ENCODE measurements around the gene SEPTIN10.

The SEPTIN10 gene

DNA sequence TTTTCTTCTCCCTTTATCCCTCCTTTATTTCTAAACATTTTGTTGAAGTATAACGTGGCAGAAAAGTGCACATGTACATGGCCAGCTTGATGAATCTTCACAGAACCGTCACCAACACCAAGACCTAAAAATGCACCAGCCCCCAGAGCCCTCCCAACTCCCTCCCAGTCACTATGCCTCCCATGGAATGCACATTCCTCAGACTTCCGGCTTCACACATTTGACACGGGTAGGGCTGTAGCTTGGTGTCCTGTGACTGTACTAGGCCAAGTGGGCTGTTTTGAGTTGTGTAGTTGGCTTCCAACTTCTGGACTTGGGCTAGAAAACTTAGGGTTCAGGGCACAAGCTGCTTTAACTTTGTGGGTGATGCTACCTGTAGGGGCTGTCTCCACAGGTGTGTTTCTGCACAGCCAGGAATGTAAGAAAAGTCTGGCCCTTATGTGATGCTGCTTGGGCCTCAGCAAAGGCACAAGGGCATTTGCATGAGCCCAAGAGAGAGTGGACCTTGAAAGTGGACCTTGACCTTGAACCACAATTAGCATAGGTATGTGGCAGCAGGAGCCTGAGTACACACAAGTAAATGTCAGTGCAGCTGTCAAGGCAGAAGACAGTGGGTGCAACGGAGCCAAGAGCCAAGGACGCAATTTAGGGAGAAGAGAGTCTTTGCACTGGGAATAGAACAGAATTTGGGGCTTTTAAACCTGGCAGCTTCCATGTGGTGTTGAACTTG, 78.4 kb downstream of the SEPTIN10 start (continued):
- no peak for TF ChIP-seq ZFP30 (CRISPR knock-in tag; IDR thresholded peaks at IDR 0.05)

DNA sequence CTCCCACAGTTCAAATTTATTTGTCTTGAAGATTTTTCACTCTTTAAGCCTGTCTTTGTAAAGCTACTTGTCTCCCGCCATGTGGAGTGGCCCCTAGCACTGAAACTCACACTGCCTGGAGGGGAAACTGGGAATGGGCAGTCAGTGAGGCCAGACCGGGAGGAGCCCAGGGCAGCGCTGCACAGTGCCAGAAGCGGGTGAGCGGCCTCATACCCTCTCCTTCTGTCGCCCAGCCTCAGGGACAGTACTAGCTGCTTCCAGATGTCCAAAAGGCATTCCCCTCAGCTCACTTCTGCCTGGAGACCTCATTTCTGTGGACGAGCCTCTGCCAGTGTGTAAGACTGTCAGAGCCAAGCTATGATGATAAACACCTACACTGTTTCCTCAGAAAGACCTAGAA, 79.9 kb downstream of the SEPTIN10 start:
- TF ChIP-seq ZFP30 (CRISPR knock-in tag; IDR thresholded peaks at IDR 0.05) (no peak), GLIS3 (CRISPR knock-in tag; IDR thresholded peaks at IDR 0.05) (no peak), PPARA (CRISPR knock-in tag; IDR thresholded peaks at IDR 0.05; ENCODE audit: borderline replicate concordance) (no peak), OSR1 (CRISPR knock-in tag; IDR thresholded peaks at IDR 0.05) (no peak), ZNF70 (CRISPR knock-in tag; IDR thresholded peaks at IDR 0.05) (no peak)
- no peak; the same call in 2 of the 3 replicates for ATAC-seq

DNA sequence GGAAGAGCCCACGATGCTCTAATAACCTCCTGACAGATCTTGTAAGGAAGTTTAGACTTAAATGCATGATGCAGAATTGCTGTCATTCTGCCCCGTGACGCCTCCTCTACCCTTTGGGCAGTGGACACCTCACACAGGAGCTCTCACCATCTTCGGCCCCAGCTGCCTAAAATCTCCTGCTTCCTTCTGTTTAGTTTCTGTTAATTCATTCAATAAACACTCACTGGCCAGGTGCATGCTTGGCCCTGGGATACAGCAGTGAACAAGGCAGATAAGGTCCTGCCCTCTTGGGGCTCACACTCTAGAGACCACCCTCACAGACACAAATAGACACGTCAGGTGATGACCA, 81.1 kb downstream of the SEPTIN10 start:
- ATAC-seq = no peak
- TF ChIP-seq ISL1 (CRISPR knock-in tag; IDR thresholded peaks at IDR 0.05) = no peak
- TF ChIP-seq RARB (CRISPR knock-in tag; IDR thresholded peaks at IDR 0.05) = no peak
- no peak for TF ChIP-seq ZNF565 (CRISPR knock-in tag; conservative IDR thresholded peaks at IDR 0.05; ENCODE audit: low read depth)
- TF ChIP-seq SNAI2 (CRISPR knock-in tag; IDR thresholded peaks at IDR 0.05) = no peak
- no peak for TF ChIP-seq ARNTL (CRISPR knock-in tag; IDR thresholded peaks at IDR 0.05; ENCODE audit: borderline replicate concordance, low read depth)
- TF ChIP-seq ZFP30 (CRISPR knock-in tag; IDR thresholded peaks at IDR 0.05) = no peak
- no peak for TF ChIP-seq PPARA (CRISPR knock-in tag; IDR thresholded peaks at IDR 0.05; ENCODE audit: borderline replicate concordance)
- no peak for TF ChIP-seq ZC3H10 (CRISPR knock-in tag; IDR thresholded peaks at IDR 0.05)

DNA sequence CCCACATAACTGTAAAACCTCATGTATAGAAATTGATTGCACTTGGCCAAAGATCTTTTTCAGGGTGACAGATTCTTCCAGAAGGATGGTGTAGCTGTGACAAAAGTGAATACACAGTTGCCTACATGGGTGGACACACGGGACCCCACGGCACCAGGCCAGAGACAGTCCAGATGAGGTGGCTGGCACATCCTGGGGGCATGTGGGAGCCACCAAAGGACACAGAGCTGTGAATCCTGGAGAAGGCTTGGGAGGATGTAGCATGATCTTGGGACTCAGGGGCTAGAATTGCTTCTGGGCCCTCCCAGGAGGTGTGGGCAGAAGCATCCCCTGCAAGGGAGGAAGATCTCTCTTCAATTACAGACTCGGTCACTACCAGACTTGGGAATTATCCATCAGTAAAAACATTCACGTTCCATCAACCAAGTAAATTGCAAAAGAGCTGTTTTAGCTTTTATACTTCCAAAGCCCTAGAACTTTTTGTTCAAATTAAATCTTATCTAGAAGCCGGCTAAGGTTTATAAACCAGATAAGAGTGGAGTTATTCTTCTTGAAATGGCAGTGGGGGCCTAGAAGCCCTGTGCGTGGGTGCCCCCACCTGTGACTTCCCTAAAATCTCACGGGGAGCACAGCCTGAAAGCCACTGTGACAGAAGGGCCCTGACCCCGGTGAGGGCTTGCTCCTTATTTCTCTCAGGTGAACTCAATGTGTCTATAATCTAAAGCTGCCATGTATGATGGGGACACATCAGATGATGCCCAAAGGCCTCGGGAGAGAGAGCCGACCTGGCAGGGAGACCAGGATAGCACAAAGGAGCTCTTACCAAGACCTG, 81.7 kb downstream of the SEPTIN10 start:
- TF ChIP-seq BACH2 (CRISPR knock-in tag; IDR thresholded peaks at IDR 0.05; ENCODE audit: borderline replicate concordance) = no peak
- no peak for TF ChIP-seq ZNF8 (CRISPR knock-in tag; IDR thresholded peaks at IDR 0.05)
- TF ChIP-seq, protein P1, sequence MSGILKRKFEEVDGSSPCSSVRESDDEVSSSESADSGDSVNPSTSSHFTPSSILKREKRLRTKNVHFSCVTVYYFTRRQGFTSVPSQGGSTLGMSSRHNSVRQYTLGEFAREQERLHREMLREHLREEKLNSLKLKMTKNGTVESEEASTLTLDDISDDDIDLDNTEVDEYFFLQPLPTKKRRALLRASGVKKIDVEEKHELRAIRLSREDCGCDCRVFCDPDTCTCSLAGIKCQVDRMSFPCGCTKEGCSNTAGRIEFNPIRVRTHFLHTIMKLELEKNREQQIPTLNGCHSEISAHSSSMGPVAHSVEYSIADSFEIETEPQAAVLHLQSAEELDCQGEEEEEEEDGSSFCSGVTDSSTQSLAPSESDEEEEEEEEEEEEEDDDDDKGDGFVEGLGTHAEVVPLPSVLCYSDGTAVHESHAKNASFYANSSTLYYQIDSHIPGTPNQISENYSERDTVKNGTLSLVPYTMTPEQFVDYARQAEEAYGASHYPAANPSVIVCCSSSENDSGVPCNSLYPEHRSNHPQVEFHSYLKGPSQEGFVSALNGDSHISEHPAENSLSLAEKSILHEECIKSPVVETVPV (CRISPR knock-in tag; IDR thresholded peaks at IDR 0.05) = no peak
- no peak for TF ChIP-seq ZFP30 (CRISPR knock-in tag; IDR thresholded peaks at IDR 0.05)
- no peak for ATAC-seq

DNA sequence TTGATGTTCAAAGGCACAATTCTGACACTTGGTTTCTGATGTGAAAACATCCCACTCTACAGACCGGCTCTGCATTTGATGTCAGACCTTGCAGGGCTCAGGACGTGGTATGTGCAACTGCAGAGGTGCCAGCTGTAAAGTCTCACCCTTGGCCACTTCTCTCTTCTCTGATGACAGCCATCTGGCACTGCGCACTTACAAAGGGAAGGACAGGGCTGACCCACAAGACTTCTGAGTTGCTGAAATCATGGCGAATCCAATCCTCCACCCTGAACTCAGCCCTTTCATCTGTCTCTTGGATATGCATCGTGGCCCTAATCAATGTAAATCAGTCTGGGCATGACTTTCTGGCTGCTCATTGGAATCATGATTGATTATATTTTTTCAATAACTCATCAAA, 82.5 kb downstream of the SEPTIN10 start:
- ATAC-seq = no peak
- TF ChIP-seq SNAI2 (CRISPR knock-in tag; IDR thresholded peaks at IDR 0.05) (no peak), ZNF8 (CRISPR knock-in tag; IDR thresholded peaks at IDR 0.05) (no peak), ZNF565 (CRISPR knock-in tag; conservative IDR thresholded peaks at IDR 0.05; ENCODE audit: low read depth) (no peak), ESRRG (CRISPR knock-in tag; IDR thresholded peaks at IDR 0.05) (no peak), BACH2 (CRISPR knock-in tag; IDR thresholded peaks at IDR 0.05; ENCODE audit: borderline replicate concordance) (no peak), TCF4 (CRISPR knock-in tag; IDR thresholded peaks at IDR 0.05; ENCODE audit: borderline replicate concordance) (no peak)

DNA sequence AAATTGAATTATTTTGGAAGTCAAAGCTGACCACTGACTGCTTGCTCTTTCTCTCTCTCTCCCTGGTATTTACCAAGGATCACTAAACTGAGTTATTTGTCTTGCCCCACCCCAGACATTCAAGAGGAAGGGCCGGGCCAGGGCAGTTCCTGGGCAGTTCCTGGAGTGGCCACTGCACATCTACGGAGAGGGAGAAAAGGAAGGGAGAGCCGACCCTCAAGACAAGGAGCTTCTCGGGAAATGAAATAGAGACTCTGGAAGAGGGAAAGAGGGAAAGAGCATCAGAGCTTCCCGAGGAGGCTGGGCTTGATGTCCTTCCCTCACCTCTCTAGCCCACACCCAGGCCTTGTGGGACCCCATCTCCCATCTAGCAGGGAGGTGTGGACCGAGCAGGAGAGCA, 83.1 kb downstream of the SEPTIN10 start:
- ATAC-seq = peak; percentile 13; the same call in 1 of the 3 replicates
- TF ChIP-seq ZNF70 (CRISPR knock-in tag; IDR thresholded peaks at IDR 0.05) (no peak), GLIS3 (CRISPR knock-in tag; IDR thresholded peaks at IDR 0.05) (no peak), ESRRG (CRISPR knock-in tag; IDR thresholded peaks at IDR 0.05) (no peak), ZC3H10 (CRISPR knock-in tag; IDR thresholded peaks at IDR 0.05) (no peak), ISL1 (CRISPR knock-in tag; IDR thresholded peaks at IDR 0.05) (no peak), OSR1 (CRISPR knock-in tag; IDR thresholded peaks at IDR 0.05) (no peak), PPARA (CRISPR knock-in tag; IDR thresholded peaks at IDR 0.05; ENCODE audit: borderline replicate concordance) (no peak), RARB (CRISPR knock-in tag; IDR thresholded peaks at IDR 0.05) (no peak), ZNF8 (CRISPR knock-in tag; IDR thresholded peaks at IDR 0.05) (no peak), ZFP3 (CRISPR knock-in tag; IDR thresholded peaks at IDR 0.05) (no peak), SNAI2 (CRISPR knock-in tag; IDR thresholded peaks at IDR 0.05) (no peak), ARNTL (CRISPR knock-in tag; IDR thresholded peaks at IDR 0.05; ENCODE audit: borderline replicate concordance, low read depth) (no peak)
- TF ChIP-seq, protein P2, sequence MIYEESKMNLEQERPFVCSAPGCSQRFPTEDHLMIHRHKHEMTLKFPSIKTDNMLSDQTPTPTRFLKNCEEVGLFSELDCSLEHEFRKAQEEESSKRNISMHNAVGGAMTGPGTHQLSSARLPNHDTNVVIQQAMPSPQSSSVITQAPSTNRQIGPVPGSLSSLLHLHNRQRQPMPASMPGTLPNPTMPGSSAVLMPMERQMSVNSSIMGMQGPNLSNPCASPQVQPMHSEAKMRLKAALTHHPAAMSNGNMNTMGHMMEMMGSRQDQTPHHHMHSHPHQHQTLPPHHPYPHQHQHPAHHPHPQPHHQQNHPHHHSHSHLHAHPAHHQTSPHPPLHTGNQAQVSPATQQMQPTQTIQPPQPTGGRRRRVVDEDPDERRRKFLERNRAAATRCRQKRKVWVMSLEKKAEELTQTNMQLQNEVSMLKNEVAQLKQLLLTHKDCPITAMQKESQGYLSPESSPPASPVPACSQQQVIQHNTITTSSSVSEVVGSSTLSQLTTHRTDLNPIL (CRISPR knock-in tag; IDR thresholded peaks at IDR 0.05; ENCODE audit: low read depth) = no peak
- TF ChIP-seq, protein P3, sequence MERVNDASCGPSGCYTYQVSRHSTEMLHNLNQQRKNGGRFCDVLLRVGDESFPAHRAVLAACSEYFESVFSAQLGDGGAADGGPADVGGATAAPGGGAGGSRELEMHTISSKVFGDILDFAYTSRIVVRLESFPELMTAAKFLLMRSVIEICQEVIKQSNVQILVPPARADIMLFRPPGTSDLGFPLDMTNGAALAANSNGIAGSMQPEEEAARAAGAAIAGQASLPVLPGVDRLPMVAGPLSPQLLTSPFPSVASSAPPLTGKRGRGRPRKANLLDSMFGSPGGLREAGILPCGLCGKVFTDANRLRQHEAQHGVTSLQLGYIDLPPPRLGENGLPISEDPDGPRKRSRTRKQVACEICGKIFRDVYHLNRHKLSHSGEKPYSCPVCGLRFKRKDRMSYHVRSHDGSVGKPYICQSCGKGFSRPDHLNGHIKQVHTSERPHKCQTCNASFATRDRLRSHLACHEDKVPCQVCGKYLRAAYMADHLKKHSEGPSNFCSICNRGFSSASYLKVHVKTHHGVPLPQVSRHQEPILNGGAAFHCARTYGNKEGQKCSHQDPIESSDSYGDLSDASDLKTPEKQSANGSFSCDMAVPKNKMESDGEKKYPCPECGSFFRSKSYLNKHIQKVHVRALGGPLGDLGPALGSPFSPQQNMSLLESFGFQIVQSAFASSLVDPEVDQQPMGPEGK (CRISPR knock-in tag; IDR thresholded peaks at IDR 0.05; ENCODE audit: borderline replicate concordance) = no peak
